Head of caudate nucleus (tissue), 42 donors: ENCODE results near the gene TMEM201.

Experiments used
- DNase-seq, 42 donors: peaks; one replicate each; pipeline versions ENCODE4 v3.0.0 to v3.0.0-alpha.2; 2020 to 2021; ENCODE audit warnings: mixed read lengths in 7 of 42
- intact Hi-C: fragments of 100-400 bp; cut with DNase I; formaldehyde crosslinking; loops from one replicate; pipeline ENCODE4 v1.15.0; 2022

Gene TMEM201

DNA sequence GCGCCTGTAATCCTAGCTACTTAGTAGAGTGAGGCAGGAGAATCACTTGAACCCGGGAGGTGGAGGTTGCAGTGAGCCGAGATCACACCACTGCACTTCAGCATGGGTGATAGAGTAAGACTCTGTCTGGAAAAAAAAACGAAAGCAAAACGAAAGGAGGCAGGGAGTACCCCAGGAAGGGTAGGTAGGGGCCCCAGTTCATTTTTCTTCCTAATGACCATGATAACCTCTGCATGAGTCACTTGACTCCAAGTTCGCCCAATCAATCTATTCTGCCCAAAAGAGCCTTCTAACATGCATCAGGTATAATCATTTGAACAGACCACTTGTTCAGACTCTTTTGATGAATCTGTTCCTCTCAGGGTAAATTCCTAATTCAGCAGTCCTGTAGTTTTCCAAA, 13.2 kb upstream of the TMEM201 start:
- intact Hi-C loops: loop anchor here (5.0 kb wide), 1 partner anchor 78 kb away; no protein-coding TSS in a partner anchor

DNA sequence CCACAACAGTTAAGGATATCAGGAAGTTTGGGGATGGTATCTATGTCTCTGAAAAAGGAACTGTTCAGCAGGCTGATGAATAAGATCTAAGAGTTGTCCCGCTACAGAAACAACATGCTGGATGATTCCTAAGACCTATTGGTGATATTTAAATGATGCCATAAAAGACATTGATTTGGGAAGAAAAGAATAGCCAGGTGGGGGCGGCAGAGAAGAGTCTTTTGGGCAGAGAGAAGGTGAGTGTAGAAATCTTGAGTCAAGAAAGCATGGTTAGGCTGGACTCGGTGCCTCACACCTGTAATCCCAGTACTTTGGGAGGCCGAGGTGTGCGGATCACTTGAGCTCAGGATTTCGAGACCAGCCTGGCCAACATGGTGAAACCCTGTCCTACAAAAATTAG, 11.8 kb upstream of the TMEM201 start:
- intact Hi-C loops: loop anchor here (5.0 kb wide), 1 partner anchor 80 kb away; no protein-coding TSS in a partner anchor

More for the DNA sequence above, 13.2 kb upstream of the TMEM201 start:
- peak in 1 of 42 donors; percentile 9 for DNase-seq

DNA sequence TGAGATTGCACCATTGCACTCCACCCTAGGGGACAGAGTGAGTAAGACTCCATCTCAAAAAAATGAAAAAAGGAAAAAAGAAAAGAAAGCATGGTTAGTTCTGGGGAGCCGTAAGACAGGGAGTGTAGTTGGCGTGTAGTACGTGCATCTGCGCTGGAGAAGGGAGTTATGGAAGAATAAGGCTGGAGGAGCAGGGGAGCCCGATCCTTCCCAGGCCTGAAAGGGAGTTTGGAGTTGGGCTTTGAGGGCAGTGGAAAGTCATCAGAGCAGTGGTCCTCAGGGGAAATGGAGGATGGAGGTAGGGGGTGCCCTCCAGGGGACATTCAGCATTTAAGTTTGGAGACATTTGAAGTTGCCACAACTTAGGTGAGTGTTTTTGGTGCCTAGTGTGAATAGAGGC, 11.3 kb upstream of the TMEM201 start:
- intact Hi-C loops: loop anchor here (5.0 kb wide), 1 partner anchor 80 kb away; no protein-coding TSS in a partner anchor
- DNase-seq: peak in 2 of 42 donors; percentile 7 to 9

More for the DNA sequence above, 11.8 kb upstream of the TMEM201 start:
- DNase-seq: peak in 2 of 42 donors; percentile 24 to 26

- no peak for DNase-seq
- intact Hi-C loops: no loop called here
Measured at GRCh38 chr1:9580942-9581341, 7.8 kb upstream of the TMEM201 start.

- intact Hi-C loops: no loop called here
- DNase-seq: no peak
Measured at GRCh38 chr1:9586147-9586766, 2.5 kb upstream of the TMEM201 start.

DNA sequence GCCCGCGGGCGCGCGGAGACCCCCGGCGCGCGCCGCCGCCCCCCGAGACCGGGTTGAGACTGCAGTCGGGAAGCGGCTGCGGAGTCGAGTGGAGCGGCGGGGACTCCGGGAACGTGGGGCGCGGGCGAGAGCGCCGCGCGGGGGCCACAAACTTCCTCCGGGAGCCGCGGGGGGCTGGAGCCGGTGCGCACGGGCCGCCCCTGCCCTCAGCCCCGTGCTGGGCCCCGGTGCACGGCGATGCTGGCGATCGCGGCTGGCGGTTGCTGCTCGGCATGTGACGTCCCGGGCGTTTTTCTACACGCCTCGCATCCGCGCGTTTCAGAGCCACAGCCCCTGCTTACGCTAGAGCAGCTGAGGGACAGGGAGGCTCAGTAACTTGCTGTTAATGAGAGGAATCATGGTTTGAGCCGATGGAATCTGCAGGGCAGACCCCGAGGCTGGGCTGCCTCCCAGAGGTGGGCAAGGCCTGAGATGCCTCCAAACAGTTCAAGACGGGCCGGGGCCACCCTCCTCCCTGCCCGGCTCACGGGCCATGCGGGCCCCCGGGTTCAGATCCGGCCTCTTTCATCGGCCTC, 520 bp downstream of the TMEM201 start:
- DNase-seq: peak in 29 of 42 donors; percentile 21 to 65 (median 40)
- intact Hi-C loops: no loop called here

- intact Hi-C loops: no loop called here
- DNase-seq: peak in 3 of 42 donors; percentile 26 to 32 (median 27)
Measured at GRCh38 chr1:9589719-9590157, 1.0 kb downstream of the TMEM201 start.

DNA sequence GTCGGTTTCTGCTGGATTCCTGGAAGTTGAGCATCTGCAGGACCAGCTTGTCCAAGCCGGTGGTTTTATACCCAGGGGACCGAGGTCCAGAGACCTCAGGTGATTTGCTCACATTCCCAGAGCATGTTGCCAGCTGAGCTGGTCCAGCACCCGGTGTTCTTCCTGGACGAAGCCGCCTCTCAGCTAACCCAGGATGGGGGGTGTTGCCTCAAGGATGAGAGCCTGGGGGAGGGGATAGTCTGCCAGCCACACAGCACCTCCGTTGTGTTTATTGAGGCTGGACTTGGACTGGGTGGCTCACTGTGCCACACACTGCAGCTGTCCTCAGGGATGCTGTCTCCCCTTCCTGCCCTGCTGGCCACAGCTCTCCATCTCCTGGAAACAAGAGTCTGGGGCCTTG, 1.5 kb downstream of the TMEM201 start:
- peak in 3 of 42 donors; percentile 16 to 30 (median 22) for DNase-seq
- intact Hi-C loops: no loop called here

- peak in 6 of 42 donors; percentile 19 to 51 (median 22) for DNase-seq
- intact Hi-C loops: no loop called here
Measured at GRCh38 chr1:9590945-9591668, 2.4 kb downstream of the TMEM201 start.

- intact Hi-C loops: no loop called here
- peak in 11 of 42 donors; percentile 17 to 57 (median 27) for DNase-seq
Measured at GRCh38 chr1:9591669-9592509, 3.2 kb downstream of the TMEM201 start.

DNA sequence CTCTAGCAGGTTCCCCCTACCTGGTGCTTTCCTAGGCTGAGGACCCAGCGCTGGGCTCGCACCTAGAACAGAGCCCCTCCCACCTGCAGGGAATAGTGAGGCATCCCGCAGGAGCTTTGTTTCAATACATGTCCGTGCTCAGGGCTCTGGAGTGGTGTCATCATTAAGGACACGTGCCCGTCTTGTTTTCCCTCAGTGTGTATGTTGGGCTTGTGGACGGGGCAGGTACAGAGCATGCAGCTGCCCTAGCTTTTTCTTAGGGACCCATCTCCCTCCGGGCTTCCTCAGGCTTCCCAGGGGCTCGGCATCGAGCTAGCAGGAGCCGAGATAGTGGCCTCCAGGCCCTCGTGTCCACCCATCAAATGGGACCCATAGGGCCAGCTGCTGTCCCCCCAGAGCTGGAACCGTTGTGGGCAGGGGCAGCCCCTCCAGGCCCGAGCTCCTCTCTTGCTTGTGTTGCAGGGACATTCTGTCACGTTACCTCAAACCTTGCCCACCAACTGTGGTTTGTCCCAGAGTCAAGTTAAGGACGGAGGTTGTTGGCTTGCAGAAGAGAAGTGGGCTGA, 3.9 kb downstream of the TMEM201 start:
- intact Hi-C loops: no loop called here
- DNase-seq: no peak

DNA sequence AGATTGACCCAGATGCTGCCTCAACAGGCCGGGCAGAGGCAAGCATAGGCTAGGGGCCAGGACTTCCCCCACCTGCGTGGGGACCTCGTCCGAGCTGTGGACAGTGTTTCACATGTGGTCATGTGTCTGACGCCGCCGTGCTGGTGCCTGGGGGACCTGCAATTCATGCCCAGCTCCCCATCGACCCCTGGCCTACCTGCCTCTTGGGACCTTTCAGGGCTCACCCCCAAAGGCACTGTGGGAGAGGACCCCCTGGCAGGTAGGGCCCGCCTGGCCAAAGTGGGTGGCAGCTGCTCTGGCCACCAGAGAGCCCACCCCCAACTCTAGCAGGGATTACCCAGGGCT, 4.4 kb downstream of the TMEM201 start:
- DNase-seq: no peak
- intact Hi-C loops: no loop called here

DNA sequence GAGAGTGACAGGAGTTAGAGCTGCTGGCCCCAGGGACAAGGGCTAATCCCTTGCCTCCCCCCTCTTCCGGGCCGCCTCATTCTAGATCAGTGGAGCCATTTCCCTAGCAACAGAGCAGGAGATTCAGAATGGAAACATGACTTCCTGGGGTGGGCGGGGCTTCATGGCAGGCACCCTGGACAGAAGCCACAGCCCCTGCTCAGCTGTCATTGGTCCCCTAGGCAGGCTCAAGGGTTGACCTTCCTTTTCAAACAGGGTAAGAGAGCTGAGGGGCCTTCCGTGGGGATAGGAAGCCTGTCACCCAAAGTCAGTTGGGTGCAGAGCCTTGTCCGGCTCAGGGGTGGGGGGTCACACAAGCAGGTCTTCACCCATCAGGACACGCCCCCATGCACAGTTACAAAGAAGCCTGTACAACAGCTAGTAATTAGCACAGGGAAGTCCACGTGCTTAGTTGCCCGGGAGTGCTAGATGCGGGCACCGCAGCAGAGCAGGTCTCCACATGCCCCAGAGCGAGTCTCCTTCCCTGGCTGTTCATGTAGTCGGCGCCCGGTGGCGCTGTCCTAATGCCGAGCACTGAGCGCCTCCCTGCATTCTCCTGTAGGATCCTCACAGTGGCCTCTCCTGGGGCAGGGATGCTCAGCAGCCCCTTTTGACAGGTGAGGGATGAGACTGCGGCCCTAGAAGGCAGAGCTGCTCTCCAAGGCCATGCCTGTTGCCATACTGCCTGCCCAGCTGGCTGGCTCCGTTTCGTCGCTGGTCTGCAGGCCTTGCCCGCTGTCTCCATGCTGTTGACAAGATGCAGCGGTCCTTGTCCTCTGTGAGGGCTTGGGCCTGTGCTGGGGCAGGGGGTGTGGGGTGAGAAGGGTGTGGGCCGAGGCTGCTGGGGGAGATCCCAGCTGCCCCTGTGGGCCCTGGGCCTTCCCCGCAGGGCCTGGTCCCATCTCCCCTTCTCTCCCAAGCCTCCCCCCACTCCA, 5.1 kb downstream of the TMEM201 start:
- peak in 37 of 42 donors; percentile 39 to 80 (median 63) for DNase-seq
- intact Hi-C loops: no loop called here

- no peak for DNase-seq
- intact Hi-C loops: no loop called here
Measured at GRCh38 chr1:9594471-9595155, 5.9 kb downstream of the TMEM201 start.

- no peak for DNase-seq
- intact Hi-C loops: no loop called here
Measured at GRCh38 chr1:9595156-9595967, 6.7 kb downstream of the TMEM201 start.

- intact Hi-C loops: no loop called here
- DNase-seq: no peak
Measured at GRCh38 chr1:9595968-9596340, 7.2 kb downstream of the TMEM201 start.
